H1 (cell line): ENCODE data around the gene UBE2I. TPM values are rescaled to one million over a fixed set of nuclear protein-coding genes. Genes with fewer than 3 reads are reported as not detected.

ENCODE experiments used
- BACH1 ChIP-seq: IDR thresholded peaks from 2 replicates; pipeline ENCODE4 v1.6.1; 2012; ENCODE audit warnings: low read length, improper control_type of control experiment
- BRCA1 ChIP-seq: IDR thresholded peaks from 2 replicates; pipeline ENCODE4 v1.6.1; 2012; ENCODE audit warnings: low read depth, low read length, improper control_type of control experiment
- FOSL1 ChIP-seq: IDR thresholded peaks from 2 replicates; pipeline ENCODE4 v1.6.1; 2011; ENCODE audit warnings: mild to moderate bottlenecking, low read depth, low read length, moderate library complexity; ENCODE audit not compliant: insufficient read depth
- KDM4A ChIP-seq: IDR thresholded peaks from one replicate; pipeline ENCODE4 v1.7.1; 2012; ENCODE audit warnings: low read depth, mild to moderate bottlenecking, moderate library complexity, low read length, inconsistent platforms; ENCODE audit not compliant: severe bottlenecking
- SIRT6 ChIP-seq: IDR thresholded peaks from one replicate; pipeline ENCODE4 v1.7.1; 2012; ENCODE audit warnings: low read length, inconsistent platforms
- SP4 ChIP-seq: IDR thresholded peaks from 2 replicates; pipeline ENCODE4 v1.6.1; 2012; ENCODE audit warnings: low read length, inconsistent platforms
- TCF12 ChIP-seq: IDR thresholded peaks from 2 replicates; pipeline ENCODE4 v1.6.1; 2011; ENCODE audit warnings: low read depth, mild to moderate bottlenecking, low read length
- polyA plus RNA-seq, 7 experiments: library from polyadenylated mRNA; depleted of rRNA in 3 of 7; stranded (reverse) in 5 of 7; unstranded in 2 of 7; fragments of >200 nt in 5 of 7; fragments of 200-250 nt in 2 of 7; gene quantifications; 1 replicate in 5 of 7; 2 replicates in 1 of 7; 4 replicates in 1 of 7; pipeline versions ENCODE4 v1.2.1 to v1.2.3, GENCODE V29; 2011 to 2013; ENCODE audit warnings: missing spikeins in 2 of 7, mixed read lengths in 2 of 7
- total RNA-seq: library from RNA; stranded (reverse); fragmentation: NEBNext Ultra II Directional; extraction: Animal tissue kit (Norgen Biotek cat#: 25700); gene quantifications from 2 replicates; pipeline ENCODE4 v1.2.1, GENCODE V29; 2021
- TF ChIP-seq, protein P1 (sequence below): IDR thresholded peaks from 2 replicates; pipeline ENCODE4 v1.6.1; 2012; ENCODE audit warnings: inconsistent platforms

Gene UBE2I
- total and polyA plus RNA-seq, 2 of the 8 experiments (the other 6 are each of a cell fraction or from before 2014, with no cell fraction given), result 148 to 268 TPM

DNA sequence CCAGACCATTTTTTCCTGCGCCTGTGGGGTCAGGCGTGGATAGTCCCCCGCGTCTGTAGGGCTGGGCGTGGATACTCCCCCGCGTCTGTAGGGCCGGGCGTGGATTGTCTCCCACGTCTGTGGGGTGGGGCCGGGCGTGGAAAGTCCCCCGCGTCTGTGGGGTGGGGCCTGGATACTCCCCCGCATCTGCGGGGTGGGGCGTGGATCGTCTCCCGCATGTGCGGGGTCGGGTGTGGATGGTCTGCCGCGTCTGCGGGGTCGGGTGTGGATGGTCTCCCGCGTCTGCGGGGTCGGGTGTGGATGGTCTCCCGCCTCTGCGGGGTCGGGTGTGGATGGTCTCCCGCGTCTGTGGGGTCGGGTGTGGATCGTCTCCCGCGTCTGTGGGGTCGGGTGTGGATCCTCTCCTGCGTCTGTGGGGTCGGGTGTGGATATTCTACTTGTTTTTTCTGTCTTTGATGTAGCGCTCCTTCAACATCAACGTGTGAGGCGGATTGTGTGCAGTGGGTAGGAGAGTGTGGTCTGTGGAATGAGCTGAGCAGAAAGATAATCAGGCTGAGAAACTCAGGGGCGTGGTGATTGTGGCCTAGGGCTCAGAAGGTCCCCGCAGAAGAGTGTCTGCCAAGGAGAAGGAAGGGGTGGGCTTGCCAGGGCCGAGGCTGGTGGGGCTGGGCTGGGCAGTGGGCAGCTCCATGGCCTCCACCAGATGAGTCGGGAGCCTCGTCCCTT is 45.5 kb downstream of the UBE2I start (continued):
- no peak for TF ChIP-seq KDM4A
- no peak for TF ChIP-seq SIRT6
- TF ChIP-seq BRCA1, result no peak
- TF ChIP-seq SP4, result no peak
- no peak for TF ChIP-seq TCF12
- TF ChIP-seq, protein P1, sequence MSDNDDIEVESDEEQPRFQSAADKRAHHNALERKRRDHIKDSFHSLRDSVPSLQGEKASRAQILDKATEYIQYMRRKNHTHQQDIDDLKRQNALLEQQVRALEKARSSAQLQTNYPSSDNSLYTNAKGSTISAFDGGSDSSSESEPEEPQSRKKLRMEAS, result no peak
- no peak for TF ChIP-seq BACH1
- TF ChIP-seq FOSL1, result no peak
